ENCODE results near the gene CYTIP. TPM values are rescaled to one million over a fixed set of nuclear protein-coding genes. Genes with fewer than 3 reads are reported as not detected.
"Not testable (repeated sequence)": the region's sequence is repeated elsewhere in the genome, so short reads cannot be mapped to it uniquely, and the experiment has no call there.

CYTIP gene
- total and polyA plus RNA-seq, 2 experiments from 2014 or later = 1.6 to 4.0 TPM

DNA sequence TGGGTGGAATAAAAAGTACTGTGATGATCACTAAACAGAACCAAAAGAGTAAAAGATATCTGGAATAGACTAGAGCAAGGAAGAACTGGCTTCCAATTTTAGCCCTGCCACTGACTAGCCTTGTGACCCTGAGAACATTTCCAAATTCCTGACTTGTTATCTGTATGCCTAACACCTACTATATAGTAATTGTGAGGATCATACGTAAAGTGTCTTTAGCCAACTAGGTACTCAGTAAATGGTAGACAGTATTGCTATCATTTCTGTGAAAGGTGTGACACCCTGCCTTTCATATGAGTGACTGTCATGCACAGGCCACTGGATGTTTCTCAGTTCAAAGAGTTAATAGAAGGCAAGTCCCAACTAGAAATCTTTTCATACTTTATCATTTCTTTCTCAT, 29.8 kb downstream of the CYTIP start:
- TF ChIP-seq EZH2 (IDR thresholded peaks at IDR 0.05; ENCODE audit: borderline replicate concordance) (no peak), EZH2phosphoT487 (IDR thresholded peaks at IDR 0.05; ENCODE audit: low read depth, severe bottlenecking, unreplicated experiment) (no peak)
- TF ChIP-seq, protein P1, sequence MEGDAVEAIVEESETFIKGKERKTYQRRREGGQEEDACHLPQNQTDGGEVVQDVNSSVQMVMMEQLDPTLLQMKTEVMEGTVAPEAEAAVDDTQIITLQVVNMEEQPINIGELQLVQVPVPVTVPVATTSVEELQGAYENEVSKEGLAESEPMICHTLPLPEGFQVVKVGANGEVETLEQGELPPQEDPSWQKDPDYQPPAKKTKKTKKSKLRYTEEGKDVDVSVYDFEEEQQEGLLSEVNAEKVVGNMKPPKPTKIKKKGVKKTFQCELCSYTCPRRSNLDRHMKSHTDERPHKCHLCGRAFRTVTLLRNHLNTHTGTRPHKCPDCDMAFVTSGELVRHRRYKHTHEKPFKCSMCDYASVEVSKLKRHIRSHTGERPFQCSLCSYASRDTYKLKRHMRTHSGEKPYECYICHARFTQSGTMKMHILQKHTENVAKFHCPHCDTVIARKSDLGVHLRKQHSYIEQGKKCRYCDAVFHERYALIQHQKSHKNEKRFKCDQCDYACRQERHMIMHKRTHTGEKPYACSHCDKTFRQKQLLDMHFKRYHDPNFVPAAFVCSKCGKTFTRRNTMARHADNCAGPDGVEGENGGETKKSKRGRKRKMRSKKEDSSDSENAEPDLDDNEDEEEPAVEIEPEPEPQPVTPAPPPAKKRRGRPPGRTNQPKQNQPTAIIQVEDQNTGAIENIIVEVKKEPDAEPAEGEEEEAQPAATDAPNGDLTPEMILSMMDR (IDR thresholded peaks at IDR 0.05; ENCODE audit: poor library complexity) = no peak
- Histone ChIP-seq H3K27me3 (no peaks in the 10 kb centered on the region), H2AFZ (no peak overlapping the region), H3K79me2 (no peaks in the 10 kb centered on the region), H3K9me3 (ENCODE audit: low read depth) (no peaks in the 10 kb centered on the region), H3K36me3 (replicated peaks; ENCODE audit: insufficient read depth, low read depth) (no peaks in the 10 kb centered on the region), H3K4me2 (no peak overlapping the region), H3K9me2 (replicated peaks; ENCODE audit: insufficient read depth) (no peaks in the 10 kb centered on the region), H3K4me1 (ENCODE audit: insufficient read depth) (peaks cover 8% of the 10 kb centered on the region), H3K4me3 (no peak overlapping the region), H4K20me1 (ENCODE audit: insufficient read depth, poor library complexity, severe bottlenecking) (no peaks in the 10 kb centered on the region), H3K27ac (no peak overlapping the region)
- WGBS (ENCODE audit: low lambda C conversion rate, missing lambda C conversion rate) = 71% methylated on average over 1 of the region's 1 CpG
- DNase-seq (ENCODE audit: low spot score) = no peak

DNA sequence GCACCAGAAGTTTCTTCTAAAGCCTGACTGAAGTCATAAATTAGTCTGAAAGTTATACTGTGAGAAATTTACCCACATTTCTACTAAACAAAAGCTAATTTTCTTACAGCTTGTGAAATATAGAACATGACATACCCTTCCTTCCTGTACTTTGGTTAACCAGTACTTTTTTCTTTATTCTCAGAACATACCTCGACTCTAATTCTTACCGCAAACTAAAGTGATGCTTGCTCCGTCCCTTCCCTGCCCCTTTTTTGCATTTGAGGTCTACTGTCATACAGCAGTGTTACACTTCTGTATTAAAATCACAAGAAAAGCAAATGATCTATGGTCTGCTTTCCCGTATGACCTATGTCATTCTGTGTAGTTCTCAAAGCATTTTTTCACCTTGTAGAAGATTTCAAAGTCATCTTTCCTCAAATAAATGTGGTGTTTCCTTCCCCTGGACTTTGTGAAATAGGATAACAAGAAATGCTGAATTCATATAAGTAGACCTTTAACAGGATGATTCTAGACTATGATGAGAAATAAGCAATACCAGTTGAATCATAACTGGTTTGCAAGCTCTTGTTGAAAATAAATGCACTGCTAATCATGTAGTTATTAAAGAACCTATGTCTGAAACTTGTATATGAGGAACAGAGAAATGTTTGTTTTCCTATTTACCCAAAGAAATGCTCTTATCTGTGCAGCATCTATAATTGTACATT, 30.4 kb downstream of the CYTIP start:
- Histone ChIP-seq H3K4me1 (ENCODE audit: insufficient read depth) (peaks cover 8% of the 10 kb centered on the region), H3K9me3 (ENCODE audit: low read depth) (no peaks in the 10 kb centered on the region), H3K79me2 (no peaks in the 10 kb centered on the region), H3K4me3 (no peak overlapping the region), H3K4me2 (no peak overlapping the region), H4K20me1 (ENCODE audit: insufficient read depth, poor library complexity, severe bottlenecking) (no peaks in the 10 kb centered on the region), H2AFZ (no peak overlapping the region), H3K27ac (no peak overlapping the region), H3K36me3 (replicated peaks; ENCODE audit: insufficient read depth, low read depth) (no peaks in the 10 kb centered on the region), H3K27me3 (no peaks in the 10 kb centered on the region), H3K9me2 (replicated peaks; ENCODE audit: insufficient read depth) (no peaks in the 10 kb centered on the region)
- 89% methylated on average over 4 of the region's 4 CpGs for WGBS (ENCODE audit: low lambda C conversion rate, missing lambda C conversion rate)
- DNase-seq (ENCODE audit: low spot score) = no peak
- TF ChIP-seq EZH2phosphoT487 (IDR thresholded peaks at IDR 0.05; ENCODE audit: low read depth, severe bottlenecking, unreplicated experiment) = no peak
- TF ChIP-seq, protein P1 (IDR thresholded peaks at IDR 0.05; ENCODE audit: poor library complexity) = no peak
- TF ChIP-seq EZH2 (IDR thresholded peaks at IDR 0.05; ENCODE audit: borderline replicate concordance) = no peak

DNA sequence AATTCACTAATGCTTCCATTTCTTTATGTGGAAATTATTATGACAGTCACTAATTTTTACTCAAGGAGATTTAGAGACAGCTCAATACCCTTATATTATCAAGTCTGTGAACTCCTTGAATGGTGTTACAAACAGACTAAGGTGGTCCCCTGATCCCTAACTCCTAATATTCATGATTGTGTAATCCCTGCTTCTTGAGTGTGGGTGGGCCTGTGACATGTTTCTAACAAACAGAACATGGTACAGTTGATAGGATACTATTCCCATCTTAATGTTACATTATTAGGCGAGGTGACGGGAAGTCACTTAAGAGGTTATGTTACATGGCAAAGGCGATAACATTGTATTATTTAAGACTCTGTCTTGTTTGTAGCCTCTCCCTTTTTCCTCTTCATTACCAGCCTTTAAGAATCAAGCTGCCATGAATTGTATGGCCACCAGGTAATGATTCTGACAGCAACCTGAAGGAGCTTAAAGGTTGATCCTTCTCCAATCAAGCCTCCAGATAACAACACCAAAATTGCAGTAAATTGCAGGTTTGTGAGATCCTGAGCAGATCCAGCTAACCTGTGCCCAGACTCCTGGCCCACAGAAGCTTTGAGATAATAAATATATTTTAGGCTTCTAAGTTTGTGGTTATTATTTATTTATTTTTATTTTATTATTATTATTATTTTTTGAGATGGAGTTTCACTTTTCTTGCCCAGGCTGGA, 32.1 kb downstream of the CYTIP start:
- no peaks in the 10 kb centered on the region for H3K27me3 ChIP-seq
- no peaks in the 10 kb centered on the region for H3K36me3 ChIP-seq (replicated peaks; ENCODE audit: insufficient read depth, low read depth)
- no peak overlapping the region for H3K27ac ChIP-seq
- no peak overlapping the region for H2AFZ ChIP-seq
- TF ChIP-seq EZH2 (IDR thresholded peaks at IDR 0.05; ENCODE audit: borderline replicate concordance) (no peak), EZH2phosphoT487 (IDR thresholded peaks at IDR 0.05; ENCODE audit: low read depth, severe bottlenecking, unreplicated experiment) (no peak)
- TF ChIP-seq, protein P1 (IDR thresholded peaks at IDR 0.05; ENCODE audit: poor library complexity) = no peak
- H3K4me1 ChIP-seq (ENCODE audit: insufficient read depth) = no peaks in the 10 kb centered on the region
- no peak overlapping the region for H3K4me3 ChIP-seq
- H3K79me2 ChIP-seq = no peaks in the 10 kb centered on the region
- DNase-seq (ENCODE audit: low spot score) = no peak
- H3K9me2 ChIP-seq (replicated peaks; ENCODE audit: insufficient read depth) = no peaks in the 10 kb centered on the region
- H3K4me2 ChIP-seq = no peak overlapping the region
- WGBS (ENCODE audit: low lambda C conversion rate, missing lambda C conversion rate) = 93% methylated on average over 3 of the region's 3 CpGs
- H4K20me1 ChIP-seq (ENCODE audit: insufficient read depth, poor library complexity, severe bottlenecking) = no peaks in the 10 kb centered on the region
- H3K9me3 ChIP-seq (ENCODE audit: low read depth) = no peaks in the 10 kb centered on the region

DNA sequence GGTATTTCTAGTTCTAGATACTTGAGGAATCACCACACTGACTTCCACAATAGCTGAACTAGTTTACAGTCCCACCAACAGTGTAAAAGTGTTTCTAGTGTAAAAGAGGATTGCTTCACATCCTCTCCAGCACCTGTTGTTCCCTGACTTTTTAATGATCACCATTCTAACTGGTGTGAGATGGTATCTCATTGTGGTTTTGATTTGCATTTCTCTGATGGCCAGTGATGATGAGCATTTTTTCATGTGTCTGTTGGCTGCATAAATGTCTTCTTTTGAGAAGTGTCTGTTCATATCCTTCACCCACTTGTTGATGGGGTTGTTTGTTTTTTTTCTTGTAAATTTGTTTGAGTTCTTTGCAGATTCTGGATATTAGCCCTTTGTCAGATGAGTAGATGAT, 38.5 kb downstream of the CYTIP start:
- not testable (repeated sequence) for H3K9me3 ChIP-seq (ENCODE audit: low read depth); H3K79me2 ChIP-seq; H3K36me3 ChIP-seq (replicated peaks; ENCODE audit: insufficient read depth, low read depth); H3K4me1 ChIP-seq (ENCODE audit: insufficient read depth); H3K27me3 ChIP-seq; DNase-seq (ENCODE audit: low spot score); H2AFZ ChIP-seq; H3K9me2 ChIP-seq (replicated peaks; ENCODE audit: insufficient read depth); H3K4me3 ChIP-seq; H3K4me2 ChIP-seq; H4K20me1 ChIP-seq (ENCODE audit: insufficient read depth, poor library complexity, severe bottlenecking); H3K27ac ChIP-seq
